Endothelial cell of umbilical vein (primary cell): ENCODE results near the gene SDC1.
"Not testable (repeated sequence)": the region's sequence is repeated elsewhere in the genome, so short reads cannot be mapped to it uniquely, and the experiment has no call there.

Source experiments
- MAX ChIP-seq: IDR thresholded peaks from 2 replicates; pipeline ENCODE4 v1.6.1; 2011; ENCODE audit not compliant: insufficient read depth, insufficient read length
- POLR2A ChIP-seq: IDR thresholded peaks from 2 replicates; pipeline ENCODE4 v1.6.1; 2012; ENCODE audit warnings: low read depth, mild to moderate bottlenecking, control low read depth, low read length

GRCh38 chr2:20243637-20244036, 18.7 kb upstream of the SDC1 start:
- TF ChIP-seq MAX, POLR2A: not testable (repeated sequence)
